Ovary (tissue), 9 donors: ENCODE results near the gene UBE2Q2. TPM values are rescaled to one million over a fixed set of nuclear protein-coding genes. Genes with fewer than 3 reads are reported as not detected.

Experiments
- DNase-seq, 5 donors: peaks; one replicate each; pipeline ENCODE4 v3.0.0-alpha.2; 2019 to 2020
- H3K27ac ChIP-seq, 2 donors: fragments of 200-600 bp; one replicate each; pipeline versions ENCODE4 v1.5.1 to v1.8.0; 2019 to 2022
- H3K27me3 ChIP-seq: fragments of 200-600 bp; one replicate; pipeline ENCODE4 v1.8.0; 2022
- H3K36me3 ChIP-seq: fragments of 200-600 bp; sonication (generic); one replicate; pipeline ENCODE4 v1.5.1; 2019
- H3K4me1 ChIP-seq: one replicate; pipeline ENCODE4 v1.8.1; 2013; ENCODE audit warnings: mild to moderate bottlenecking, moderate library complexity; ENCODE audit not compliant: insufficient read depth
- H3K4me3 ChIP-seq: fragments of 200-600 bp; sonication (generic); one replicate; pipeline ENCODE4 v1.5.1; 2017
- H3K9me3 ChIP-seq, 2 donors: fragments of 200-600 bp in 1 of 2; sonication (generic) in 1 of 2; one replicate each; pipeline versions ENCODE4 v1.5.1 to v1.8.1; 2013 to 2019; ENCODE audit warnings: mild to moderate bottlenecking in 1 of 2, moderate library complexity in 1 of 2
- CTCF ChIP-seq, 3 donors: fragments of 450-650 bp in 2 of 3; fragments of 200-600 bp in 1 of 3; IDR thresholded peaks; one replicate each; pipeline versions ENCODE4 v1.5.1 to v1.8.0; 2016 to 2022; ENCODE audit warnings: antibody characterized with exemption in 3 of 3, mild to moderate bottlenecking in 1 of 3
- EP300 ChIP-seq: sonication (generic); formaldehyde crosslinking; IDR thresholded peaks from one replicate; pipeline ENCODE4 v1.6.1; 2017; ENCODE audit warnings: antibody characterized with exemption
- POLR2A ChIP-seq: fragments of 450-650 bp; IDR thresholded peaks from one replicate; pipeline ENCODE4 v1.6.1; 2017; ENCODE audit warnings: antibody characterized with exemption, mild to moderate bottlenecking, moderate library complexity
- WGBS, 3 donors: extraction: QIAGEN DNeasy Blood & Tissue Kit in 1 of 3; methylation state at CpG; one replicate each; pipeline versions ENCODE4 v1.1.5 to v1.1.7; 2013 to 2017; 5-methylcytosine and 5-hydroxymethylcytosine counted together
- intact Hi-C, 4 donors: fragments of 100-400 bp; cut with DNase I; formaldehyde crosslinking; loops; one replicate each; pipeline versions ENCODE4 v1.11.0 to v1.15.1; 2022 to 2023
- polyA plus RNA-seq, 2 donors: library from polyadenylated mRNA; stranded (reverse); fragments of 200-250 nt in 1 of 2; fragments of 350-450 nt in 1 of 2; fragmentation: Illumina TruSeq in 1 of 2; extraction: RNeasy Lipid Tissue Mini Kit (QIAGEN cat#74804) in 1 of 2; gene quantifications; one replicate each; pipeline ENCODE4 v1.2.3, GENCODE V29; 2013 to 2014
- total RNA-seq, 7 donors: library from RNA; depleted of rRNA in 2 of 7; stranded (reverse); fragments of >200 nt in 2 of 7; fragmentation: NEBNext Ultra II Directional in 3 of 7; extraction: Animal tissue kit (Norgen Biotek cat#: 25700) in 3 of 7; gene quantifications; one replicate each; pipeline versions ENCODE4 v1.1.0 to v1.2.4, GENCODE V29; 2016 to 2023
- donor health status: DM: no; HTN: no; CAD: no; lungs with moderate emphysema.
- donor health status: DM: no; HTN: no; CAD: no.
- donor health status: Bipolar disorder and iron deficiency.
- donor health status: DM: yes; HTN: yes; CAD: no.
- donor health status: DM: no; HTN: no; CAD: no.
- donor health status: DM: yes; HTN: yes; CAD: no.

Gene UBE2Q2
- total and polyA plus RNA-seq, 9 donors: 22.6 to 35.7 (median 31.0) TPM

- no peak overlapping the region for H3K4me3 ChIP-seq
- no peaks in the 10 kb centered on the region for H3K4me1 ChIP-seq
- H3K9me3 ChIP-seq: no peaks in the 10 kb centered on the region
- WGBS, 3 donors: 76 to 81% (median 79%) methylated on average over 9 of the region's 9 CpGs
- DNase-seq: no peak
- intact Hi-C loops: no loop called here
- no peaks in the 10 kb centered on the region for H3K27me3 ChIP-seq
- H3K36me3 ChIP-seq: no peaks in the 10 kb centered on the region
- no peak for TF ChIP-seq CTCF (IDR thresholded peaks at IDR 0.05)
- no peak for TF ChIP-seq POLR2A
- no peak for TF ChIP-seq EP300
- no peak overlapping the region for H3K27ac ChIP-seq
Measured at GRCh38 chr15:75928680-75929608, 85.7 kb downstream of the UBE2Q2 start.

- H3K36me3 ChIP-seq: no peaks in the 10 kb centered on the region
- H3K27ac ChIP-seq: no peak overlapping the region
- H3K9me3 ChIP-seq: no peaks in the 10 kb centered on the region
- no peaks in the 10 kb centered on the region for H3K27me3 ChIP-seq
- H3K4me1 ChIP-seq: no peaks in the 10 kb centered on the region
- 60 to 63% (median 61%) methylated on average over 5 of the region's 5 CpGs for WGBS, 3 donors
- no peak overlapping the region for H3K4me3 ChIP-seq
- TF ChIP-seq EP300 (no peak), CTCF (IDR thresholded peaks at IDR 0.05) (no peak), POLR2A (no peak)
- no peak for DNase-seq
- intact Hi-C loops: no loop called here
Measured at GRCh38 chr15:75929799-75930565, 86.7 kb downstream of the UBE2Q2 start.

GRCh38 chr15:75930866-75931265 is 87.6 kb downstream of the UBE2Q2 start:
- intact Hi-C loops: no loop called here
- H3K27me3 ChIP-seq: no peaks in the 10 kb centered on the region
- no peak for DNase-seq
- TF ChIP-seq EP300: no peak
- TF ChIP-seq CTCF (IDR thresholded peaks at IDR 0.05): no peak
- no peak for TF ChIP-seq POLR2A
- H3K27ac ChIP-seq: no peak overlapping the region
- H3K9me3 ChIP-seq: no peaks in the 10 kb centered on the region
- no peak overlapping the region for H3K4me3 ChIP-seq
- no peaks in the 10 kb centered on the region for H3K36me3 ChIP-seq
- H3K4me1 ChIP-seq: no peaks in the 10 kb centered on the region
- 89 to 97% (median 96%) methylated on average over 2 of the region's 2 CpGs for WGBS, 3 donors

DNA sequence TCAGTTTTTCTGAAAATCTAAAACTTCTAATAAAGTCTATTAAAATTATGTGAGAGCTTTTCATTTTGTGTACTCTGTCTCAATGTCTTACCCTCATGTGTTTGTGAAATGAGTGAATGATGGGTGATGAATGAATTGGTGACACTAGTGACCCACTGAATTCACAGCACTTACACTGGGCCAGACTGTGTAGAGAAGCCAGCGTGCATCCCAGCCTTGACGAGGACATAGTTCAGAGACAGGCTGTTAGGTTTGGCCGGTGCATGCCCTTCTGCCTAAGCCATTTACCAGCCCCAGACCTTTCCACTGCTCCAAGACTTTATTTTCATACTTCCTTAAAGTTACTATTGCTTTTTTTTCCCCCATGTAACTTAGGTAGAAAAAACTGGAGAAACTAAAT is 99.2 kb downstream of the UBE2Q2 start:
- WGBS, 3 donors: 59 to 65% (median 62%) methylated on average over 3 of the region's 3 CpGs
- no peak overlapping the region for H3K4me3 ChIP-seq
- no peak overlapping the region for H3K27ac ChIP-seq
- H3K36me3 ChIP-seq: no peaks in the 10 kb centered on the region
- TF ChIP-seq POLR2A: no peak
- TF ChIP-seq CTCF (IDR thresholded peaks at IDR 0.05): no peak
- TF ChIP-seq EP300: no peak
- H3K27me3 ChIP-seq: no peaks in the 10 kb centered on the region
- H3K9me3 ChIP-seq: no peaks in the 10 kb centered on the region
- intact Hi-C loops: no loop called here
- DNase-seq: no peak
- no peaks in the 10 kb centered on the region for H3K4me1 ChIP-seq
